Panc1 (cell line): Measurements from ENCODE around the gene CGNL1.

ENCODE experiments used
- CTCF ChIP-seq: fragments of 450-650 bp; IDR thresholded peaks from 2 replicates; pipeline ENCODE4 v1.5.1; 2017; ENCODE audit warnings: mild to moderate bottlenecking
- REST ChIP-seq, 2 experiments: IDR thresholded peaks; 2 replicates each; pipeline ENCODE4 v1.6.1; 2011 to 2012; ENCODE audit warnings: low read depth in 2 of 2, control low read depth in 1 of 2, low read length in 1 of 2, mild to moderate bottlenecking in 1 of 2, moderate library complexity in 1 of 2; ENCODE audit not compliant: insufficient read depth in 1 of 2
- TCF7L2 ChIP-seq: IDR thresholded peaks from 2 replicates; pipeline ENCODE4 v1.6.1; 2011; ENCODE audit warnings: mild to moderate bottlenecking, low read depth, low read length, inconsistent platforms

- TF ChIP-seq CTCF (peak; percentile 94), REST (IDR thresholded peaks at IDR 0.05; ENCODE audit: insufficient read depth in 1 of 2, low read depth in 2 of 2, low read length in 1 of 2) (no peak), TCF7L2 (no peak)
Observed at GRCh38 chr15:57561041-57561711, 184.9 kb downstream of the CGNL1 start.
